HG02610 (cell line): ENCODE measurements around the gene RCL1.

Experiments used
- ATAC-seq: cut with Tn5 transposase; IDR thresholded peaks from one replicate; pipeline ENCODE4 v1.9.1; 2021; ENCODE audit warnings: mild to moderate bottlenecking, moderate library complexity; ENCODE audit not compliant: unreplicated experiment

The RCL1 gene

DNA sequence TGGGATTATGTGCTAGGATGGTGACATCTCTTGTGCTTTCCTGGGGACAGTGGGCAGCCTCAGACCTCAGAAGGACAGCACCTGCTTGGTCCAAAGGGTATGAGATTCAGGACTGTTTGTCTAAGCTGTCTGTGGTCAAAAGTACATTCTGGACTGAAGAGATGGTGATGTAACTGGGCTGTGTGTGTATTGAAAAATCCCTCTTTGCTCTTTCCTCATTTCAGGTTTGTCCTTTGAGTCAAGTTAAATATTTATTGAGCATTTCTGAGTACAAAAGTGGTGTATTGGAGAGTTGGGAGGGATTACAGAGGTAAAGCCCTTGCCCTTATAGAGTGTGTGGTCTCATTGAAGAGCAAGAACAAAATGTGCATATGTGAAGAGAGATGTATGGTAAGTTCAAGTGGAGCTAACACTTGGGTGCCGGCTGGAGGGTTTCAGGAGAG, 46.7 kb downstream of the RCL1 start:
- no peak for ATAC-seq

DNA sequence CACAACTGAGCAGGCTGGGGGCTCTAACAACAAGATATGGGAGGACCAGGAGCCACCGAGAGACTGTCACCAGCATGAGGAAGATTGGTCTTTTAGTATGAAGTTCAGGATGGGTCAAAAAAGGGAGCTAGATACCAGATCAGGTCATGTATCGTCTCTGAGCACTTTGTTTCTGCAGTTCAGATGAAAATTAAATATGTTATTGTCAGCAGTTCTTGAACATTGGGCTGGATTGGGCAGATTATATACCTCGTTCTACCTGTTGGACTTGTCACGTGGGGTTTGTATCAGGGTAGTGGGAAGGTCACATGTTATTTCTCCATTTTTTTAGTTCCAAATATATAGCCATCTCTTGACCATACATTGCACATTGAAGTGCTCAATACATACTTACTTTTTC, 47.3 kb downstream of the RCL1 start:
- ATAC-seq = no peak

DNA sequence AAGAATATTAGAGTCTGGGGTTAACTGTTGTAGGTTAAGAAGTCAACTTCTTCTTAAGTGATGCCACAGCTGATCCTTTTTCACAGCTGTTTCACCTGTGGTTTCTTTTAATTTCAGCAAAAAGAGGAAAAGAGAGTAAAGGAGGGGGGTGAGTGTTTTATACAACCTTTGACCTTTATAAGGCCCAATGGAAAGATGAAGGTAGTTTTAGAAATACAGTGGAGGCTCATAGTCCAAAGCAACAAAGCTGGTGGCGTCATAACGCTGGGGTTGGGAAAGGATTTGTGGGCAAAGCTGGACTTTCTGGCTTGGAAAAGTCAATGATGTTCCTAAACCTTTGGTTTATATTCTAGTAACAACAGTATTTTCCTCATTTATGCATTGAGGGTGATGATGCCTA, 49.5 kb downstream of the RCL1 start:
- no peak for ATAC-seq

DNA sequence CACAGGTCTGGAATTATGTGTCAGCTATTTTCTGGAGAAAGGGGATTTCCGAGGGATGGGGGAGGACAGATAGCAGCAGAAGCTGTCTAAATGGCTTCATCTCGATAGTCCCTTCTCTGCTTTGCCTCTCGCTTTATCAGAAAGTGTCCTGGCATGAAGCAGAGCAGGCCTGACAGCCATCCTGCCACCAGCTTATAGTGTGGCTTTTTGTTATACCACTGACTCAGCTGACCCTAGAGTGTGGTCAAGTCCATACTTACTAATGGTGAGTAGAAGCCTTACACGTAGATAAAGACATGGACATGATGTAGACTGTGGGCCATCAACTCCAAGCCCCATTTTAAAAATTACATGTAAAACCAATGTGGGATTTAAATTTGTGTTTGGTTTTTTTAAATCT, 50.0 kb downstream of the RCL1 start:
- no peak for ATAC-seq

DNA sequence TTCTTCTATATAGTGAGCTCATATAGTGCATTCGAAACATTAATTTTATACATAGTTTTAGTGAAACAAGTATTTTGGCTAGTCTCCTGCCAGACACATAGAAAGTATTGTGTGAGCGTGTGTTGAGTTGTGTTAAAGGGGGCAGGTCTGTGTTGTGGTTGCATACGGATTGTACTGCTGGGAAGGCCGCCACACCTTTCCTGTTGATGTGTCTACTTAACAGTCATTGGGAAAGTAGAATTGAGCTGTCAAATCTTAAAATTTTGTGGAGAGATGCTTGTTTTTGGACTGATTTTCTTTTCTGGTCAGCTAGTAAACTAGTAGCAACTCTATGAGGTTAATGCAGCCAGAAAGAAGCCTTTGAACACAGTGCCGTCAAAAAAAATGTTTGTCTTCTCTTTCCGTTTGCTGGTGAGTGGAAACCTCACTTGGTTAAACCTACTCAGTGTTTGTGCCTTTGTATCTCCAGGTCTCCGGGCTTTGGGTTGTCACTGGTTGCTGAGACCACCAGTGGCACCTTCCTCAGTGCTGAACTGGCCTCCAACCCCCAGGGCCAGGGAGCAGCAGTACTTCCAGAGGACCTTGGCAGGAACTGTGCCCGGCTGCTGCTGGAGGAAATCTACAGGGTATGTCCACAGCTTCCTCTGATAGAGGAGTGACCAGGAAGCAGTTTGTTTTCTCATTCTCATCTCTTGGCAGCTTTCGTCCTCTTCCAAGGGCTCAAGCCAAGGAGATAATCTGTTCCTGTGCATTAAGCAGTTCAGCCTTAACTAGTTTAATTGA, 51.5 kb downstream of the RCL1 start:
- ATAC-seq = no peak

DNA sequence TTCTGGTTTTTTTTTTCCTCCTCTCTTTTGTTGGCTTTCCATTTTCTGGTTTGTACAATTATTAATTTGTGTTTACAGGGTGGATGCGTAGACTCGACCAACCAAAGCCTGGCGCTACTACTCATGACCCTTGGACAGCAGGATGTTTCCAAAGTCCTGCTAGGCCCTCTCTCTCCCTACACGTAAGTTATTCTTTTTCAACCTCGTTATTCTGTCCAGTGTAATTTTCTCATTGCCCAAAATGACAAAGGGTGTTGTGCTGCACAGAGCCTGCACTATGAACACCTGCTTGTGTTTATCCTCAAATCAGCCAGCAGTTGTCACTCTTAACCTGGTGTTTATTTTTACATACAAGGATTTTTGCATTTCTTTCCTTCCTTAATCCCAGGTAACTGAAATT, 56.6 kb downstream of the RCL1 start:
- no peak for ATAC-seq

DNA sequence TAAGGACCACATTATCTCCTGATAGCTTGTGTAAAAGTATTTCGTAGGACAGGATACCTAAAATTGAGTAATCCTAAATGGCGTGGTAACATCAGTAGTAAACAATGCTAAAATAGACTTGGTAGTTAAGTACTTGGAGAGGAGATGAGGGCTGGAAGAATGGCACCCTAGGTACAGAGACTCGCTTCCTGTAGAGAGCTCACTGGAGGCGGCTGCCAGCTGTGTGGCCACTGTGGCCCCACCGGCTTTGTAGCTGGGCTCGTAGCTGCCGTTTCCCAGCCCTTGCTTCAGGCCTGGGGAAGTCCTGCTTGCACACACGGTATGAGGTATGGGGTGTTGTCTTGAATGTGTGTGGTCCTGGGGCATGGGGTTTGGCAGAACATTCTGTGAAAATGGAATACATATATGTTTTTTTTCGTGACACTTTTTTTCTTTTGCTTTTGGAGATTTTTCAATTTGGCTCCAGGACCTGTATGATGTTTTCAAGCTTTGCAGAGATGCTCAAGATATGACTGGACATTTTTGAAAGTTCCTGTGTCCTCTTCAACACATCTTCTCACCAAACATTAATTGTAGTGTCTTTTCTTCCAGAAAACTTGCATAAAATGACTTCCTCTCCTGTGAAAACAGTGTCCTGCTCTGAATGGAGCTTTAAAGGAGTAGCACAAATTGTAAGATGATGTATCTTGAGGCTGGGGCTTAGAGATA, 58.0 kb downstream of the RCL1 start:
- no peak for ATAC-seq

DNA sequence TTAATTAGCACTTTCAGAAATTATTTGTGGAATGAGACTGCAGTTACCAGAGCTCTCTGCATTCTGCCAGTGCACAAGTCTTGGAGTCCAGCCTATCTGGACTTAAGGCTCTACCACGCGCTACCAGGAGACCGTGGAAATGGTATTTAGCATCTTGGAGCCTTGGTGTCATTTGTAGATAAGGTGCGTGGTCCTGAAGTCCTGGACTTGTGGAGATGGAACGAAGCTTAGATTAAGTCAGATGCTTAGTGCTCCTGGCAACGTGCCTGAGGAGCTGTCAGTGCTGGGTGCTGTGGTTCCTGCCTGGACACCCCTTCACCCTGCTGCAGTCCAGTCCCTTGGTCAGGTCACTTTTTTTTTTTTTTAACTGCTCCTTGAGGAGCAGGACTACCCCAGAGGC, 59.7 kb downstream of the RCL1 start:
- no peak for ATAC-seq

DNA sequence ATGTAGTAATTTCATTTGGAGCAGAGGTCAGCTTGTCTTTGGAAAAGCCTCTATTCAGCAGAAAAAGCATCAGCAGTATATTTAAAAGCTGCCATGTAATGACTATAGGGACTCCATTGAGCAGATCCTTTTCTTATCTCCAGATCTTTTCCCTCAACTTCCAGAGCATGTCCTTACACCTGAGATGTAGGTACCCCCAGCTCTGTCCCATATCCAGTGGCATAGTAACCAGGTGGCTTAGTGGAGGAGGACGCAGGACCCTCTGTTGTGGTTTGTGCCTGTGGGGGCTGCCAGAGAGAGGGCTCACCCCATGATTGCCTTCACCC, 61.5 kb downstream of the RCL1 start:
- ATAC-seq = no peak

DNA sequence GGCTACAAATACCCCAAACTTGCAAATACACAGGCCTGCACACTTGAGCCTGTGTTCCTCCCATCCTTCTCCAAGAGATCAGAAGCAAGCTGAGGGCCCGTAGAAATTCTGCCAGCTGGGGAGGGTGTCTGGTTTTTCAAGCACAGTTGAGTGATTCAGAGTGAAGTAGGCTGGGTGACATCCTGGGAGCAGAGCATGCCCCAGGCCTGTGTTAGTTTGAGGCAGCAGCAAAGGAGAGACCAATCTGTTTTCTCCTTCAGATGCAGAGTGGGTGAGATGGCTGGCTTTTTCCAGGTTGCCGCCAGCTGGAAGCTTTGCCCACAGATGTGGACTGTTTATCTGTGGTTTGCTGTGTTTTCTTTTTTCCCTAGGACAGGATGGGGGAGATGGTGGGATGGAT, 63.1 kb downstream of the RCL1 start:
- no peak for ATAC-seq

DNA sequence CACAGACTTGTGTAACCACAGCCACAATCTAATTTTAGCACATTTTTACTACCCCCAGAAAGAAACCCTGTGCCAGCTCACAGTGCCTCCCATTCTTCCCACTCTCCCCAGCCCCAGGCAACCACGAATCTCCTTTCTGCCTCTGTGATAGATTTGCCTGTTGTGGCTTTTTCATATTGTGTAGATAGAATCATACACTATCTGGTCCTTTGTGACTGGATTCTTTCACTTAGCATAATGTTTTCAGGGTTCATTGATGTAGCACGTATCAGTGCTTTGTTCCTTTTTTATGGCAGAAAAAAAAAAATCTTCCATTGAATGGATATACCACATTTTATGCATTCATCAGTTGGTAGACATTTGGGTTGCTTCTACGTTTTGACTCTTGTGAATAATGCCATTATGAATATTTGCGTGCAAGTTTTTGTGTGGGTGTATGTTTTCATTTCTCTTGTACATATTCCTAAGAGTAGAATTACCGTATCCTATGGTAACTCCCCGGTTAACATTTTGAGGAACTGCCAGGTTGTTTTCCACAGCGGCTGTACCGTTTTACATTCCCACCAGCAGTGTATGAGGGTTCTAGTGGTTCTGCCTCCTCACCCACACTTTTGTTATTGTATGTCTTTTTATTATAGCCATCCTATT, 64.5 kb downstream of the RCL1 start:
- no peak for ATAC-seq

DNA sequence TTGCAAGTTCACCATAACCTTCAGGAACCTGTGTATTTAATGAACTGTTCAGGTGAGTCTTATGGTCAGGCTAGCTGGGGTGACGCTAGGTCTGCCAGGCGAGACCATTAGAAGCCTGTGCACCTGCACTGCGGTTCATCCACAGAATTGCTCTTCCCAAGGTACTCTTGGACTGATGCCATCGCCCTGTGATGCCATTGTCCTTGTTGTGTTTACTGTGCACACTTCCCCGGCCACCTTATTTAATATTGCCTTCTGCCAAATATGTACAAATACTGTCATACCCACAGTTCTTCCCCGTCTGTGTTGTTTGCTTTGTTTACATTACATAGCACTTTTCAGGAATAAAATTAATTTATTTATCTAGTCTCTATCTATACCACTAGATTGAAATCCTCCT, 66.3 kb downstream of the RCL1 start:
- ATAC-seq = no peak

DNA sequence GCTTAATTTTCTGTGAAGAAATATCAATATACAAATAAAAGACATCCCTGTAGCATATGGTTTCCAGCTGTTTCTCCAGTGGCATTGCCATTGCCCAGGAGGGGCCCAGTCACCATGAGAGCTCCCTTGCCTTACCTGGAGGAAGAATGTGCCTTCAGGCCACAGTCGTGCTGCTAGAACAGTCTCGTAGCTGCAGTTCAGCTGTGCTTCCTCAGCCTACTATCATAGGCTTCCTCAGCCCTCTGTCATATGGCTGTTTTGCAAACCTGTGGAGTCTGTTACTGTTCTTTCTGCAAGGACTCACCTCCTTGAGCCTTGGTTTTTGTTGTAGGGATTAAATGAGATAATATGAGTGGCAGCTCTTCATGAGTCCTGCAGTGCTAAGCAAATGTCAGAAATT, 67.6 kb downstream of the RCL1 start:
- no peak for ATAC-seq

DNA sequence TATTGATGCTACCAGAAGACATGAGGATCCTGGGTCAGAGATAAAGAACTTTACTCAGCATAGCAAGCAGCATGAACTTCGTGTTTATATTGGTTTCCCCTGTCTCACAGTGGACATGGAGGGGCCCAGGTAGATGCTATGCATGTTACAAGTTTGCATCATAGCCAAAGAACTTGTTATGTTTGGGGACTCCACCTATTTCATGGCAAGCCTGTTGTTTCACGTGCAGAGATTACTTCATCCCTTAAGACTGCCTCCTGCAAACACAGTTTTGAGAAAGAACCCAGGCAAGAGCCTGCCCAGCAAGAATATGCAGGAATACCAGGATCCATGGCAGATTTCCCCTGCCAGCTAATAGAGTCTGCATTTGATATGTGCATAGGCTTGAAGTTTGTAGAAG, 68.4 kb downstream of the RCL1 start:
- ATAC-seq = no peak

DNA sequence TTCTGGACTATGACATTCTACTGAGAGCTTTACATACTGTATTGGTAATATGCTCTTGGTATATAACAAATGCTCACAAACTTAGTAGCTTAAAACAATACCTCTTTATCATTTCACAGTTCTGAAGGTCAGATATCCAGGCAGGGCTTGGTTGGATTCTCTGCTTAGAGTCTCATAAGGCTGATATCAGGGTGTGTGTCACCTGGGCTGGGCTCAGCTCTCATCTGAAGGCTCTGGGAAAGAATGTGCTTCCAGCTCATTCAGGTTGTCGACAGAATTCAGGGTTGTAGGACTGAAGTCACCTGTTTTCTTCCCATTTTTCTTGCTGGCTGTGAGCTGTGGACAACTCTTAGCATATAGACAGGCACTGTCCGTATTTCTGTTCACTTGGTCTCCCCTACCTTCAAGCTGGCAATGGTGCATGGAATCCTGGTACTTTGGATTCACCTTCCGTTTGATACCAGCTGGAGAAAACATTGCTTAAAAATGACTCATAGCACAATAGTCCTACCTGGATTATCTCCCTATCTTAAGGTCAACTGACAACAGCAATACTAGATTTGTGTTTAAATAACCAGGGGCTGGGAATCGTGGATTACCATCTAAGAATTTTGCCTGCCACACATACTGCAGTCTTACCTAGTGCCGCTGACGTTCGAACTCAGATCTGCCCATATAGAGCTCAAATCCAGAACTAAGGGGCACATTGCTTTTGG, 69.2 kb downstream of the RCL1 start:
- no peak for ATAC-seq

DNA sequence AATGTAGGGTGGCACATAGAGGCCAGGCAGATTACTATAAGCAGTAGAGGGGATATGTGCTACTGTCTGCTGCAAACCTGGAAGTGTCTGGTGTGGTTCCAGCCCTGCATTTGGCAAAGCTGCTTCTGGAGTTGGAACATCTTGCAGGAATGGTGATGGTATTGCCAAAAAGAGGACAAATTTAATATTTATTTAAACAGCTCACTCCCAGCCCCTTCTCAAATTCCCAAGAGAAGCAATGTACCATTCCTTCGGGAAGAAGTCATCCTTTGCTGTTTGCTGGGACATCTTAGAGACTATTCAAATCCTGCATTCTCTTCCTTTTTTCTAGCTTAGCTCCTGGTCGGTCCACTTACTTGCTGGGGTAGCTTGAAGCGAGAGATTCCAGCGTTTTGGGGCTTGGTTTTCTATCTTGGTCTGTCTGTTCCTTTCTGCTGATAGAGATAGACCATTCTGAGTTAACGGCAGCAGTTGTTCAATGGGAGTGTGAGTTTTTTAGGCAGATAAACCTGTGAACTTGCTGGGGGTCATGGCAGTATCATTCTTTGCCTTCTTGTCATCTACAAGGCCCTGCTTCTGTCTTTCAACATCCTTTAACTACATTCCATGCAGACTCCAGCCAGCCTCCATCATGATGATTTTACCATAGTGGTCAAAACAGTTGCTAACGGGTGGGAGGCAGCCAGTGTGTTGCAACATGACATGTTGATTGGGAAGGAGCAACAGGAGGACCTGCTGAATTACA, 69.9 kb downstream of the RCL1 start:
- no peak for ATAC-seq

DNA sequence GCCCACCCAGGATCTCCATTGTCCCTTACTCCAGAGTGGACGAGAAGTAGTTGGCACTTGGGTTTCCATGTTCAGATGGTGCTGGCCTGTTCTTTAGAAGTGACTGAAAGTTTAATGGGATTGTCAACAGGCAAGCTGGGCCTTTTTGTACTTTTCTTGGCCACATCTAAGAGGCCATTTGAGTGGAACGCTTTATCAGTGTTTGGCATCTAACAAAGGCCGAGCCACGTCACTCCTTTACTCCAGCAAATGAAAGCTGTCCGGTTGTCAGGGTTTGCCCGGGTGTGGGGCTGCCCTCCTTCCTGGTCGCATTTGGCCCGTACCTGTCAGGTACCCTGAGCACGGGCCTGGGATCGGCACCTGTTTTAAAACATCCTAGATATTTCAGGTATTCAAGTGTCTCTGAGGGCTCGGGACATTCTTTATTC, 71.5 kb downstream of the RCL1 start:
- no peak for ATAC-seq

DNA sequence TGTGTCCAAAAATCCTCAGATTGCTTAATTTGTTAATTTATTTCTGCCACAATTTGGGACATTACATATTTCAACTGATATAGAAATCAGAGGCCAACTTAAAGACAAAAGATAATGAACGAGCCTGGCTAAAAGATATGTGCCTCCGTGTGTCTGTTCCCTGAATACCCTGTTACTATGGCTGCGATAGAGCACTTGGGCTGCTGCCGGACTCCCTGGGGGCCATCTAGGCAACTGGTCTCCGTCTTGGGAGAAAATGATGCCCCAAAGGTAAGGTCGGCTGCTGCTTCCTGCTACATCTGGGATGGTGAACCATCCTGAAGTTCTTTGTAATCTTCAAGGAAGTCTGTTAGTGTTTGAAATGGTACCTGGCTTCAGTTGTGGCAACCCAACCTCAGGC, 72.0 kb downstream of the RCL1 start:
- no peak for ATAC-seq

DNA sequence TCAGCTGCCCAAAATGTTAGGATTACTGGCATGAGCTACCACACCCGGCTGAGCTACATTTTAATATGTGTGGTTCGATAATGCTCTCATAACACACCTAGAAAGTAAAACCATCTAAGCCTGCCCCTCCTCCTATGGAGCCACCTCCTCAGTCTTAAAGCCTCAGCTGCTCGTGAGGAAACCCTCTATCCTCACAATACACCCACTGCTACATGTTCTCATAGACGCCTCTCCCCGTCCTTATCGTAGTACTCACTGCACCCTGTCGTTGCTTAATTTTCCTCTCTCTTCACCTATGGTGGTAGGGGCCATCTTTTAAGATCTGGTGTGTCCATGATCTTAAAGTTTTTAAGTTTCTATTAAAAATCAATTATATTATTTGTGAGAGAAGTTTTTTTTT, 72.9 kb downstream of the RCL1 start:
- no peak for ATAC-seq

DNA sequence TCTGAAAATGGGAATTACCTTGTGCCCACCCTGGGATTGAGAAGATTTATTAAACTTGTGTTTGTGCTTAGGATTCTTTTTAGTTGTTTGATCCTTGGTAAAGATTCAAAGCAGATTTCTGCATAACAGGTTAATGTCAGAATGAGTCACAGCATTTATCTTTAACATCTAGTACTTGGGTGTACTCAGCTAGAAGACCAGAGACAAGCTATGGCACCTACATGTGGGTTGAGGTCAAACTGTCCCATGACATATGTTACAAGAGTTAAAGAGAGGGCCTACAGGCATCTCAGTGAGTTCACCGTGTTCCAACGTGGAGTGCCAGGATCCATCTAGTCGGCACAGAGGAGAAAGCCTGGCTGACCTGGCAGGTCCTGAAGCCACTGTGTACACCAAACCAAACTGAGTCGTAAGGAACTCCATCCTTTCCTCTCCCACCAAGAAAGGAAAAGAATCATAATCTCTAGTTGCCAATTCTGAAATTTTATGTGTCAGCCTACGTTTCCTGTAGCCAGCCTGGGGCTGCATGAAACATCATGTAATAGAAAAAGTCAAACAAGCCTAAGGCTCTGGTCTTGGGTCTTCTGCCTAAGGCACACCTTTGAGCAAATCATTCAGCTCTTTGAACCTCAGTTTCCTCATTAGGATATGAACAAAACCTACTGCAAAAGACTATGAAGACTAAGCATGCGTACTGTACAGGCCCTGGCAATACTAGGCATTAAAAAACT, 73.7 kb downstream of the RCL1 start:
- no peak for ATAC-seq
